MCF 10A (cell line): Measurements from ENCODE around the gene ALDH3B1. TPM values are rescaled to one million over a fixed set of nuclear protein-coding genes. Genes with fewer than 3 reads are reported as not detected.

Experiments used
- BruUV-seq: library from RNA; stranded (reverse); fragments of 400-500 nt; replicated peaks from 2 replicates; lab custom pipeline; 2021; lab: Mats Ljungman, UMichigan
- CTCF ChIA-PET: fragments of 300-600 bp; sonication (Branson Sonifier 250); formaldehyde crosslinking; extraction: SDS; loops from one replicate; lab custom pipeline; 2021; ENCODE audit warnings: antibody characterized with exemption, inconsistent platforms; lab: Yijun Ruan, JAX
- POLR2A ChIA-PET: fragments of 300-600, 350-650 bp; sonication (Branson Sonifier 250); formaldehyde crosslinking; extraction: SDS; loops from one replicate; lab custom pipeline; 2020; ENCODE audit warnings: antibody characterized with exemption, inconsistent platforms; lab: Yijun Ruan, JAX
- DNase-seq: peaks from one replicate; pipeline ENCODE4 v3.0.0-alpha.2; 2018; ENCODE audit not compliant: unreplicated experiment
- H3K27ac Mint-ChIP-seq: one replicate; pipeline ENCODE4 v1.8.0; 2022; ENCODE audit warnings: mild to moderate bottlenecking, low read depth, mixed read lengths; ENCODE audit not compliant: unreplicated experiment
- H3K27me3 Mint-ChIP-seq: one replicate; pipeline ENCODE4 v1.8.0; 2022; ENCODE audit warnings: mixed read lengths; ENCODE audit not compliant: insufficient read depth, unreplicated experiment
- H3K36me3 Mint-ChIP-seq: one replicate; pipeline ENCODE4 v1.8.0; 2022; ENCODE audit warnings: mild to moderate bottlenecking, moderate library complexity, mixed read lengths; ENCODE audit not compliant: insufficient read depth, unreplicated experiment
- H3K4me1 Mint-ChIP-seq: one replicate; pipeline ENCODE4 v1.8.0; 2022; ENCODE audit warnings: mixed read lengths; ENCODE audit not compliant: insufficient read depth, unreplicated experiment
- H3K4me3 Mint-ChIP-seq: one replicate; pipeline ENCODE4 v1.8.0; 2022; ENCODE audit warnings: mild to moderate bottlenecking, moderate library complexity, mixed read lengths; ENCODE audit not compliant: unreplicated experiment
- H3K9me3 Mint-ChIP-seq: one replicate; pipeline ENCODE4 v1.8.0; 2022; ENCODE audit warnings: mixed read lengths; ENCODE audit not compliant: unreplicated experiment
- intact Hi-C: fragments of 100-400 bp; cut with micrococcal nuclease; formaldehyde crosslinking; loops from 2 replicates; pipeline ENCODE4 v1.14.1; 2022
- total RNA-seq: library from RNA; stranded (reverse); gene quantifications from 2 replicates; pipeline ENCODE4 v1.2.3, GENCODE V29; 2022
- TF ChIP-seq, protein P1 (sequence below): fragments of 200-600 bp; IDR thresholded peaks from one replicate; pipeline ENCODE4 v1.8.0; 2022; ENCODE audit warnings: antibody characterized with exemption, mild to moderate bottlenecking; ENCODE audit not compliant: unreplicated experiment

Gene ALDH3B1
- total RNA-seq, 1 experiment from 2014 or later, result 37.2 TPM

DNA sequence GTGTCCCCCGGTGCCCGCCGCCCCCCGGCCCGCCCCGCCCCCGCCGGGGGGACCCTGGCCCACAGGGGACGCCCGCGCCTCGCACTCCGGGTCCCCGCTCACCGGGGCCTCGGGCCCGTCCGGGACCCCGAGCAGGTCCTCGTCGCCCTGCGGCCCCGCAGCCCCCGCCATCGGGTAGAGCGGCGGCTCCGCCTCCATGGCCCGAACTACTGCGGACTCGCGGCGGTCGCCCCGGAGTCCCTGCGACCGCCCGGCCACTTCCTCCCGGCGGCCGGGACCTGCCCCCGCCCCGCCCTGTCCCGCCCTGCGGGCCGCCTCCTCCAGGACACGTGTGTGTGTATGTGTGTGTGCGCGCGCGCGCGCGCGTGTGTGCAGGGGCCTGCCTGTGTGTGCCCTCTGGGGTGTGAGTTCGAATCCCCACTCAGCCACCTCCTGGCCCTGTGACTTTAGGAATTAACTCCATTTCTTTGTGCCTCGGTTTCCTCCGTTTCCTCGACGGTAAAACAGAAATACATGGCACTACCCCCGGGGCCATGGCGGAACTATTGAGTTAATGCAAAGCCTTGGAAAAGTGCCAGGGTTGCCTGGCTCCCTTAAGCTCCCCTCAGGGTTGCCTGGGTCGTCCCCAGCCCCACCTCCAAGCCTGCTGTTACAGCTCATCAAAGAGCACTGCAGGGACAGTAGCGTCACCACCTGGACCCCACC lies 6.1 kb upstream of the ALDH3B1 start, which contains the start of gene UNC93B1:
TSS of gene UNC93B1 (minus strand) at position 252 of the 705 bp plus-strand sequence. CDS start at position 198, 54 bp downstream.
- intact Hi-C loops, result no loop called here
- peak; percentile 83 for DNase-seq
- H3K9me3 Mint-ChIP-seq, result no peaks in the 10 kb centered on the region

GRCh38 chr11:68004551-68005335 lies 5.4 kb upstream of the ALDH3B1 start:
- no TSS peak for BruUV-seq
- TF ChIP-seq, protein P1, sequence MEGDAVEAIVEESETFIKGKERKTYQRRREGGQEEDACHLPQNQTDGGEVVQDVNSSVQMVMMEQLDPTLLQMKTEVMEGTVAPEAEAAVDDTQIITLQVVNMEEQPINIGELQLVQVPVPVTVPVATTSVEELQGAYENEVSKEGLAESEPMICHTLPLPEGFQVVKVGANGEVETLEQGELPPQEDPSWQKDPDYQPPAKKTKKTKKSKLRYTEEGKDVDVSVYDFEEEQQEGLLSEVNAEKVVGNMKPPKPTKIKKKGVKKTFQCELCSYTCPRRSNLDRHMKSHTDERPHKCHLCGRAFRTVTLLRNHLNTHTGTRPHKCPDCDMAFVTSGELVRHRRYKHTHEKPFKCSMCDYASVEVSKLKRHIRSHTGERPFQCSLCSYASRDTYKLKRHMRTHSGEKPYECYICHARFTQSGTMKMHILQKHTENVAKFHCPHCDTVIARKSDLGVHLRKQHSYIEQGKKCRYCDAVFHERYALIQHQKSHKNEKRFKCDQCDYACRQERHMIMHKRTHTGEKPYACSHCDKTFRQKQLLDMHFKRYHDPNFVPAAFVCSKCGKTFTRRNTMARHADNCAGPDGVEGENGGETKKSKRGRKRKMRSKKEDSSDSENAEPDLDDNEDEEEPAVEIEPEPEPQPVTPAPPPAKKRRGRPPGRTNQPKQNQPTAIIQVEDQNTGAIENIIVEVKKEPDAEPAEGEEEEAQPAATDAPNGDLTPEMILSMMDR, result no peak
- H3K27ac Mint-ChIP-seq, result peak overlapping the region; percentile 42
- H3K4me1 Mint-ChIP-seq, result peaks cover 11% of the 10 kb centered on the region
- DNase-seq, result no peak
- intact Hi-C loops, result no loop called here
- POLR2A ChIA-PET, result interaction anchor here (0.8 to 1.1 kb wide), 2 partner anchors 10 to 25 kb away, joined by 4 read pairs; no protein-coding TSS in a partner anchor
- no peaks in the 10 kb centered on the region for H3K36me3 Mint-ChIP-seq
- no peaks in the 10 kb centered on the region for H3K27me3 Mint-ChIP-seq
- H3K9me3 Mint-ChIP-seq, result no peaks in the 10 kb centered on the region
- H3K4me3 Mint-ChIP-seq, result peak overlapping the region; percentile 74
- CTCF ChIA-PET, result no interaction called here

More for the DNA sequence above, 6.1 kb upstream of the ALDH3B1 start, which contains the start of gene UNC93B1:
- ChIA-PET CTCF (no interaction called here), POLR2A (interaction anchor here (0.8 to 1.1 kb wide), 2 partner anchors 11 to 26 kb away, joined by 4 read pairs; no protein-coding TSS in a partner anchor)
- Mint-ChIP-seq H3K27ac (peak within 1 kb of the TSS; percentile 42), H3K4me1 (peaks cover 3% of the 10 kb centered on the region), H3K4me3 (peak within 1 kb of the TSS; percentile 74), H3K27me3 (no peaks in the 10 kb centered on the region), H3K36me3 (no peaks in the 10 kb centered on the region)
- TF ChIP-seq, protein P1, result no peak
- no TSS peak for BruUV-seq

GRCh38 chr11:68006606-68007166 lies 3.4 kb upstream of the ALDH3B1 start:
- no peaks in the 10 kb centered on the region for H3K9me3 Mint-ChIP-seq
- CTCF ChIA-PET, result interaction anchor here (0.6 kb wide), 1 partner anchor 213 kb away, joined by 3 read pairs; no protein-coding TSS in a partner anchor
- BruUV-seq, result no TSS peak
- TF ChIP-seq, protein P1, result no peak
- POLR2A ChIA-PET, result interaction anchor here (0.6 to 0.9 kb wide), 2 partner anchors 8 to 9 kb away, joined by 4 to 5 read pairs; no protein-coding TSS in a partner anchor
- DNase-seq, result no peak
- no peak overlapping the region for H3K4me3 Mint-ChIP-seq
- no peaks in the 10 kb centered on the region for H3K27me3 Mint-ChIP-seq
- H3K4me1 Mint-ChIP-seq, result peaks cover 26% of the 10 kb centered on the region
- H3K36me3 Mint-ChIP-seq, result peaks cover 5% of the 10 kb centered on the region
- H3K27ac Mint-ChIP-seq, result no peak overlapping the region
- intact Hi-C loops, result no loop called here
